ENCODE data around the gene RAP1B. TPM values are rescaled to one million over a fixed set of nuclear protein-coding genes. Genes with fewer than 3 reads are reported as not detected.

The RAP1B gene
- total and polyA plus RNA-seq, 9 of the 15 experiments (the other 6 are each of a cell fraction or from before 2014, with no cell fraction given): 107 to 309 (median 170) TPM

DNA sequence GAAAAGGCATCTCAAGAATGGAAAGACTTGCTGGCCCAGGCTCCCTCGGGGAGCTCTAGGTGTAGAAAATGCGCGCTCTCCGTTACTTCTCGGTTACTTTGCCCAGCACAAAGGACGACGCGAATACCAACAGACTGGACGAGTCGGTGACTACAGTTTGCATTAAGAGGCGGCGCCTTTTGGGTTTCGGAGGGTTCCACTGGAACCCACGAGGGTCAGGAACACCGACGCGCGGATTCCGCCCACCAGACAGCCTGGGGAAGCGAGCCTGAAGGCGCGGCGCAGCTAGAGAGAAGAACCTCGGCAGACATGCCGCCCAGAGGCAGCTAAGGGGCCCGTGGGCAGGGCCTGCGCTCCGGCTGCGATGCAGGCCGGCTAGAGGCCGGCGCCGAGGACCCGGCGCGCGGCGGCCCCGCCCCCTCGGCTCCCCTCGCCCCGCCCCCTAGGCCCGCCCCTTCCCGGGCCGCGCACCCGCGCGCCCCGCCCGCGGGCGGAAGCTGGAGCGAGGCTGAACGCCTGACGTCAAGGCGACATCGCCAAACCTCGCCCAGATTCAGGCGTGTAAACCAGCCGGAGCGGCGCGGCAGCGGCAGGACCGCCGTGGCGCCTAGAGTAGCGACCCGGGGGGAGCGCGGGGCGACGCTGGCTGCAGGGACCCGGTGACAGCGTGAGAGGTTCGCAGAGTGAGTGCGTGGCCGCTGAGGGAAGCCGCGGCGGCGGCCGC, at the start of gene RAP1B (continued):
- TF ChIP-seq, protein P1, sequence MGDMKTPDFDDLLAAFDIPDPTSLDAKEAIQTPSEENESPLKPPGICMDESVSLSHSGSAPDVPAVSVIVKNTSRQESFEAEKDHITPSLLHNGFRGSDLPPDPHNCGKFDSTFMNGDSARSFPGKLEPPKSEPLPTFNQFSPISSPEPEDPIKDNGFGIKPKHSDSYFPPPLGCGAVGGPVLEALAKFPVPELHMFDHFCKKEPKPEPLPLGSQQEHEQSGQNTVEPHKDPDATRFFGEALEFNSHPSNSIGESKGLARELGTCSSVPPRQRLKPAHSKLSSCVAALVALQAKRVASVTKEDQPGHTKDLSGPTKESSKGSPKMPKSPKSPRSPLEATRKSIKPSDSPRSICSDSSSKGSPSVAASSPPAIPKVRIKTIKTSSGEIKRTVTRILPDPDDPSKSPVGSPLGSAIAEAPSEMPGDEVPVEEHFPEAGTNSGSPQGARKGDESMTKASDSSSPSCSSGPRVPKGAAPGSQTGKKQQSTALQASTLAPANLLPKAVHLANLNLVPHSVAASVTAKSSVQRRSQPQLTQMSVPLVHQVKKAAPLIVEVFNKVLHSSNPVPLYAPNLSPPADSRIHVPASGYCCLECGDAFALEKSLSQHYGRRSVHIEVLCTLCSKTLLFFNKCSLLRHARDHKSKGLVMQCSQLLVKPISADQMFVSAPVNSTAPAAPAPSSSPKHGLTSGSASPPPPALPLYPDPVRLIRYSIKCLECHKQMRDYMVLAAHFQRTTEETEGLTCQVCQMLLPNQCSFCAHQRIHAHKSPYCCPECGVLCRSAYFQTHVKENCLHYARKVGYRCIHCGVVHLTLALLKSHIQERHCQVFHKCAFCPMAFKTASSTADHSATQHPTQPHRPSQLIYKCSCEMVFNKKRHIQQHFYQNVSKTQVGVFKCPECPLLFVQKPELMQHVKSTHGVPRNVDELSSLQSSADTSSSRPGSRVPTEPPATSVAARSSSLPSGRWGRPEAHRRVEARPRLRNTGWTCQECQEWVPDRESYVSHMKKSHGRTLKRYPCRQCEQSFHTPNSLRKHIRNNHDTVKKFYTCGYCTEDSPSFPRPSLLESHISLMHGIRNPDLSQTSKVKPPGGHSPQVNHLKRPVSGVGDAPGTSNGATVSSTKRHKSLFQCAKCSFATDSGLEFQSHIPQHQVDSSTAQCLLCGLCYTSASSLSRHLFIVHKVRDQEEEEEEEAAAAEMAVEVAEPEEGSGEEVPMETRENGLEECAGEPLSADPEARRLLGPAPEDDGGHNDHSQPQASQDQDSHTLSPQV (IDR thresholded peaks at IDR 0.05): no peak; the same call in 1 of the 2 replicates
- TF ChIP-seq NFIC (IDR thresholded peaks at IDR 0.05) (peak; percentile 18), COPS2 (conservative IDR thresholded peaks at IDR 0.05) (no peak), ZBTB49 (CRISPR knock-in tag; IDR thresholded peaks at IDR 0.05; ENCODE audit: borderline replicate concordance) (no peak), ZNF384 (IDR thresholded peaks at IDR 0.05; ENCODE audit: low read depth, low read length) (no peak), SMAD3 (CRISPR knock-in tag; conservative IDR thresholded peaks at IDR 0.05) (no peak), ZNF445 (CRISPR knock-in tag; IDR thresholded peaks at IDR 0.05; ENCODE audit: low read depth) (no peak), KAT7 (CRISPR knock-in tag; IDR thresholded peaks at IDR 0.05; ENCODE audit: borderline replicate concordance) (0 out of 2 replicates have a peak, but pooled peaks have one; percentile 21), MTF1 (CRISPR knock-in tag; IDR thresholded peaks at IDR 0.05; ENCODE audit: borderline replicate concordance) (no peak), JUNB (CRISPR knock-in tag; conservative IDR thresholded peaks at IDR 0.05) (no peak), NCOA2 (IDR thresholded peaks at IDR 0.05; ENCODE audit: partially characterized antibody in 2 of 2) (no peak), ETS2 (tag; IDR thresholded peaks at IDR 0.05; ENCODE audit: borderline replicate concordance, poor library complexity, severe bottlenecking) (no peak), HDAC8 (tag; IDR thresholded peaks at IDR 0.05) (no peak), RFX1 (IDR thresholded peaks at IDR 0.05) (no peak), NCOA6 (IDR thresholded peaks at IDR 0.05) (no peak)

Data from K562 (cell line).